Right renal cortex interstitium (tissue), 3 donors: ENCODE data around the gene SAE1. TPM values are rescaled to one million over a fixed set of nuclear protein-coding genes. Genes with fewer than 3 reads are reported as not detected.
"Not testable (repeated sequence)": the region's sequence is repeated elsewhere in the genome, so short reads cannot be mapped to it uniquely, and the experiment has no call there.

ENCODE experiments used
- DNase-seq, 3 donors: peaks; one replicate each; pipeline ENCODE4 v3.0.0-alpha.2; 2013; ENCODE audit warnings: low read depth in 3 of 3, low spot score in 2 of 3
- polyA plus RNA-seq, 3 donors: library from polyadenylated mRNA; unstranded; fragments of 120-200 nt; gene quantifications; one replicate each; pipeline ENCODE4 v1.2.1, GENCODE V29; 2013; ENCODE audit not compliant: insufficient read length in 3 of 3

The SAE1 gene
- polyA plus RNA-seq, 3 donors: 119 to 131 (median 131) TPM

- DNase-seq: no peak
Measured at GRCh38 chr19:47125669-47125938, 5.0 kb upstream of the SAE1 start.

DNA sequence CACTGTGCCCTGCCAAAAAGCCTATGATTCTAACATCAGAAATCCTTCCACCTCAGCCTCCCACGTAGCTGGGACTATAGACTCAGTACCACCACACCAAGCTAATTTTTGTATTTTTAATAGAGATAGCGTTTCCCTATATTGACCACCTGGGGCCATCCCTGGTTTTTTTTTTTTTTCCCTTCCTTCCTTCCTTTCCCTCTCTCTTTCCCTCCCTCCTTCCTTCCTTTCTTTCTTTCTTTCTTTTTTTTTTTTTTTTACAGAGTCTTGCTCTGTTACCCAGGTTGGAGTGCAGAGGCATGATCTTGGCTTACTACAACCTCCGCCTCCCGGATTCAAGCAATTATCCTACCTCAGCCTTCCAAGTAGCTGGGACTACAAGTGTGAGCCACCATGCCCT lies 1.1 kb upstream of the SAE1 start:
- DNase-seq: no peak

- no peak for DNase-seq
Measured at GRCh38 chr19:47130120-47130588, 481 bp upstream of the SAE1 start.

DNA sequence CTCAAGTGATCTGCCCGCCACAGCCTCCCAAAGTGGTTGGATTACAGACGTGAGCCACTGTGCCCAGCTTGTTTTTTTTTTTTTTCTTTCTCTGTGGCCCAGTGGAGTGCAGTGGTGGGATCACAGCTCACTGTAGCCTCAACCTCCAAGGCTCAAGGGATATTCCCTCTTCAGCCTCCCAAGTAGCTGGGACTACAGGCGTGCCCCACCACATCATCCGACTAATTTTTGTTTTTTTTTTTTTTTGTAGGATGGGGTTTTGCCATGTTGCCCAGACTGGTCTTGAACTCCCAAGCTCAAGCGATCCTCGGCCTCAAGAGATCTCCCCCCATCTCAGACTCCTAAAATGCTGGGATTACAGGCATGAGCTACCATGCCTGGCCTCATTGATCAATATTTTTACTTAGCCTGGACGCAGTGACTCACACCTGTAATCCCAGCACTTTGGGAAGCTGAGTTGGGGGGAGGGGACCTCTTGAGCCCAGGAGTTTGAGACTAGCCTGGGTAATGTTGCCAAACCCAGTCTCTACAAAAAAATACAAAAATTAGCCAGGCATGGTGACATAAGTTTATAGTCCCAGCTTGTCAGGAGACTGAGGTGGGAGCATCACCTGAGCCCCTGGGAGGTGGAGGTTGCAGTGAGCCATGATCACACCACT lies 1.7 kb downstream of the SAE1 start:
- no peak for DNase-seq

GRCh38 chr19:47133021-47133471 lies 2.4 kb downstream of the SAE1 start:
- no peak for DNase-seq

GRCh38 chr19:47134545-47134944 lies 3.9 kb downstream of the SAE1 start:
- no peak for DNase-seq

- DNase-seq: no peak
Measured at GRCh38 chr19:47135156-47135555, 4.5 kb downstream of the SAE1 start.

- DNase-seq: not testable (repeated sequence)
Measured at GRCh38 chr19:47141252-47141651, 10.6 kb downstream of the SAE1 start.

- no peak for DNase-seq
Measured at GRCh38 chr19:47141695-47142094, 11.1 kb downstream of the SAE1 start.

DNA sequence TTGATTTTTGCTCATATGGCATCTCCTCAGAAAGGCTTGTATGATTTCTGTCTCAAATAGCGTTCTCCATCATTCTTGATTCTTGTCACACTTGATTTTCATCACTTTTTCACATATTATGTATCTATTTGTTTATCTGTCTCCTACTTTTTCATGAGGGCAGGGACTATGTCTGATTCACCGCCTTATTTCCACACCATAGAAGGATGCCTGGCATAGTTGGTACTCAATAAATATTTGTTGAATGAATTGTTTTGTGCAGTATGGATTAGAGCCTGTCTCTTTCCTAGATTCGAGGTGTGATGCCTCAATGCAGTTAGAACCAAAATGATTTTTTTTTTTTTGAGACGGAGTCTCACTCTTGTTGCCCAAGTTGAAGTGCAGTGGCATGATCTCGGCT lies 12.1 kb downstream of the SAE1 start:
- no peak for DNase-seq

GRCh38 chr19:47143322-47144073 lies 12.9 kb downstream of the SAE1 start:
- DNase-seq: no peak

DNA sequence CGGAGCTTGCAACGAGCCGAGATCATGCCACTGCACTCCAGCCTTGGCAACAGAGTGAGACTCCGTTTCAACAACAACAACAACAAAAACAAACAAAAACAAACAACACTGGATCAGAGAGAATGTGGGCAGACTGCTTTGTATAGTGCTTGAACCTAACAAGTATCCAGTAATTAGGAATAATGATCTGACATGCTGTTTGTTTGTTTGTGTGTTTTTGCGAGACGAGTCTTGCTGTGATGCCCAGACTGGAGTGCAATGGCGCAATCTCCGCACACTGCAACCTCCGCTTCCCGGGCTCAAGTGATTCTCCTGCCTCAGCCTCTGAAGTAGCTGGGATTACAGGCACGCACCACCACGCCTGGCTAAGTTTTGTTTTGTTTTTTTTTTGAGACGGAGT lies 14.0 kb downstream of the SAE1 start:
- no peak for DNase-seq

DNA sequence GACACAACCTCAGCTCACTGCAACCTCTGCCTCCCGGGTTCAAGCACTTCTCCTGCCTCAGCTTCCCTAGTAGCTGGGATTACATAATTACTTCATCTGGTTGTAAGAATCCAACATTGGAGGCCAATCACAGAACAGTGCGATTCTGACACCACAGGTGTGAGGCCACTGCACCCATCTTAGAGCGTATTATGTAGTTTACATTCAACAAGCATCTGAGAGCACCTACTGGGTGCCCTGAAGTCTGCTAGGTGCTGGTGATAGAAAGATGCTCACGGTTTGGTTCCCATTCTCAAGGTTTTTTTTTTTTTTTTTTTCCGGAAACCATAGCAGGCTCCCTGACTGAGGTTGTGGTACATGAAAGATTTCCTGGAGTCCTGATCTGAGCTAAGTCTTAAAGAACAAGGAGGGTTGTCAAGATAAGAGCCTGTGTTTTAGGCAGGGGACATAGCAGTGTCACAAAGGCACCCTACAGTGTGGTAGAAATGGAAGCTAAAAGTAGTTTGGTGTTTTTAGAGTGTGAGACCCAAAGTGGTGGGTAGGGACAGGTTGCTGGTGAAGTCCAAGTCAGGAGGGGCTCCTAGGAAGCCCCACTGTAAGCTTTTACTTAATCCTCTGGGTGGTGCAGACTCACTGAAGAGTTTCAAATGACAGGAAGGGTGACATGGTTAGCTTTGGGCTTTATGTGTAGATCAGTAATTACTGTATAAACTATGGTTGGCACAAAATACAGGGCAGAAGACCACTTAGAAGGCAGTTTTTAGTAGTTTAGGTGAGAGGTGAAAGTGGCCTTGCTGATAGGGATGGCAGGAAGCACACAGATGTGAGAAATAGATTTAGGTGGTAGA lies 15.2 kb downstream of the SAE1 start:
- DNase-seq: no peak

DNA sequence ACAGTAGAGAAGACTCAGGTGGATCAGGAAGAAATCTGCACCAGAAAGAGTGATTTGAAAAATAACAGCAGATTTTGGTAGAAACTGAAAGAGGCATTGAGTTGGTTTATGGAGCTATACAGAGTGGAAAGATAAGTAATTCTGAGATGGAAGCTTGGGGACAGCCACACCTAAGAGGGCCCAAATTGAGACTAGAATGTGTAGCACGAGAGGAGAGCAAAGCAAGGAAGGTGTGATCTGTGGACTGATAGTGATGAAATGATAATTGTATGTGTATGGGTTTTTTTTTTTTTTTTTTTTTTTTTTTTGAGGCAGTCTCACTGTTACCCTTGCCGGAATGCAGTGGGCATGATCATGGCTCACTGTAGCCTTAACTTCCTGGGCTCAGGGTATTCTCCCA lies 16.3 kb downstream of the SAE1 start:
- no peak for DNase-seq

GRCh38 chr19:47151627-47152026 lies 21.0 kb downstream of the SAE1 start:
- no peak for DNase-seq

- no peak for DNase-seq
Measured at GRCh38 chr19:47152205-47152604, 21.6 kb downstream of the SAE1 start.

- no peak for DNase-seq
Measured at GRCh38 chr19:47152632-47153031, 22.0 kb downstream of the SAE1 start.

DNA sequence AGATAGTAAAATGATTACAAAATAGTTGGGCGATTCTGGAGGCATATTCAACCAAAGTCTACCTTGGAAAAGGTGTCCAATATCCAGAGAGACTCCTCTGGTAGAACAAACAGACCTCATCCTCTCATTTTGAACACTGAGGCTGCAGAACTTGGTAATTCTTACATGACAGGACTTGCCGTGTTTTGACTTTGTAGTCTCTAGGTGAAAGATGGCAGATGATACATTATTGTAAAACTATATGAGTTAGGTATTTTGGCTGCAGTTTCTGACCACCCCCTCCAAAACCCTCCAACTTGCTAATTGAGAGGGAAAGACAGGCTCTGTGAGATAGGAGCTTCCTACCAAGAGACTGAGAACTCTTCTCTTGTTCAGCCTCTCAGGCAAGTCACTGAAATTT lies 22.6 kb downstream of the SAE1 start:
- no peak for DNase-seq

DNA sequence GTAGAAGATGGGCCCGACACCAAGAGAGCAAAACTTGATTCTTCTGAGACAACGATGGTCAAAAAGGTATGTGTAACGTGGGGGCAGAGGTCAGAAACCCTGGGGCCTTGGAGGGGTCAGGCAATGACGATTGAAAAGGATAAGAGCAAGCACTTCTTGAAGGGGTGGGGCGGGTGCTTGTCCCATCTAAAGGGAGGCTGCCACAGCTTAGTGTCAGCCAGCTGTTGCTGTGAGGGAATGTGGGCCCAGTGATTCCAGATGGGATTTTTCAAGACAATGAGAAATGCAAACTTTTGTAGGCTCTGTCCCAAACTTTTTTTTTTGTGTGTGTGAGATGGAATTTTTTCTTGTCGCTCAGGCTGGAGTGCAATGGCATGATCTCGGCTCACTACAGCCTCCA lies 24.5 kb downstream of the SAE1 start:
- no peak for DNase-seq

DNA sequence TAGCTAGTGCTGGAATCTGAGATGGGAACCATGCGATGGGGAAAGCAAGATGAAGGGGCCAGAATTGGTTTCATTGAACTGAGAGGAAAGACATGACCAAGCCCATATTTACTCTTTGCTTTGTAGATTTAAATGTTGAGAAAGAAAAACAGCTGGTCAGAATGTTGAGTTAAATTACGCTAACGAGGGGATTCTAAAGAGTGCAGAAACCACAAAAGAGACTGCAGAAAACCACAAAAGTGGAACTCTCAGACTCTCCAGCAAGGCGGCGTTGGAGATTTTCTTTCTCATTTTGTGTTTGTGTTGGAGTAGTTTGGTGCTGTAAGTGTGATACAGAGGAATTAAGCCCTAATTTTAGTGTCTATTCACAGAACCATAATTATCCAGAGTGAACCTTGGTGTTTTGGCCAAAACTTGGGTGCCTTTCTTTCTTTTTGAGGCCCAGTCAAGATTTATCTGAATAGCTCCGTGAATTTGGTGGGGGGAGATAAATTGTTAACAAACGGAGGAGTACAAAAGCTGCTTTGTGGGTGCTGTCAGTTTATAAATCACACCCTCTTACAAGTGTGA lies 26.3 kb downstream of the SAE1 start:
- DNase-seq: no peak
